UCSD-AML1 (cell line): ENCODE measurements around the gene PTDSS2.
A peak's percentile ranks its signal among the peaks of the same experiment; 100 is the strongest.

ENCODE experiments used
- DNase-seq: peaks from one replicate; lab custom pipeline; 2025; ENCODE audit not compliant: unreplicated experiment; lab: John Stamatoyannopoulos, UW

Gene PTDSS2

DNA sequence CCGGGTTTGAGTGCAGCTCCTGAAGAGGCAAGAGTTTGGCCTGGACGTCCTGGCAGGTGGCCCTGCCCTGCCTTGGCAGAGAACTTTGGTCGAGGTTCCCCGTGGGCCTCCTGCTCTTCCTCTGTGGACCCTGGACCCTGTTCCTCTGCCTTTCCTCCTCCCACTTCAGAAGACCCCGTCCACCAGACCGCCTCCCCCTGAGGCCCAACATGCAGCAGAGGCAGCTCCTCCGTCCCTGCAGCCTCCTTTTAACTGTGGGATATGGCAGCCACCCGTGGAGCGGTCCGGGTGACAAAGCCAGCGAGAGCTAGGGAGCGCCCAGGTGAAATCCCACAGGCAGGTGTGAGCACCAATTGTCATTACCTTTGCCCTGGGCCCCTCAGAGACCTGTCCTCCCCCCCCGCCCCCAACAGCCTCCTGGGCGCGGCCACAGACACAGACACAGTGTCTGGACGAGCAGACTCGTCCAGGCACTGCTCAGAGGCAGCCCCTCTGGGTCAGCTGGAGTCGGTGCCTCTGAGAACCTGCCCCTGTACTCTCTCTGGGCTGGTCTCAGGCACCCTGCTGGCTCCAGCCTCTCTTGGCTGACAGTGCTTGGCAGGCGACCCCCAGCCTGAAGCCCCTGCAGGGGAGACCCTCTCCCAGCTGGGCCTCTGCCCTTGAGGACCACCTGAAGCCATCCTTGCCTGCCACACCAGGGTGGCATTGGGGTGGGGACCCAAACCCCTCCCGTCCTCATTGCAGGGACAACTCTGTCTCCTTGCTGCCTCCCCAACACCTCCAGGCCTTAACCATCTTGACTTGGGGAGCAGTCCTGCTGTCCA, 4.1 kb upstream of the PTDSS2 start:
- no peak for DNase-seq

DNA sequence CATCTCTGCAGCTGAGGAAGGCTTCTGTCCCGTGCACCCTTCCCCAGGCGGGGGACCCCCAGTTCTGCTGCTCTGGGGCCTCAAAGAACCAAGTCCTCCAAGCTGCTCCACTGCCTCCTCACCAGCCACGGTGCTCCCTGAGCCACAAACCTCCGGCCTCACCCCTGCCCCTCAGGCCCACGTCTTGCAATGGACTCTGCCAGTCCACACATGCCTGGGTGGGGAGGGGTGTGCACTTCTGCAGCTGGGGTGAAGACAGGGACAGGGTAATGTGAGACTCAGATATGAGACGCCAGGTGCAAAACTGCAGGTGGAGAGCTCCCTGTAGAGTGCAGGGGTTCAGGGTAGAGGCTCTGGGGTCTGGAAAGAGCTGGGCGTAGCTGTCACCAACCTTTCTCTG, 3.2 kb upstream of the PTDSS2 start:
- no peak for DNase-seq

DNA sequence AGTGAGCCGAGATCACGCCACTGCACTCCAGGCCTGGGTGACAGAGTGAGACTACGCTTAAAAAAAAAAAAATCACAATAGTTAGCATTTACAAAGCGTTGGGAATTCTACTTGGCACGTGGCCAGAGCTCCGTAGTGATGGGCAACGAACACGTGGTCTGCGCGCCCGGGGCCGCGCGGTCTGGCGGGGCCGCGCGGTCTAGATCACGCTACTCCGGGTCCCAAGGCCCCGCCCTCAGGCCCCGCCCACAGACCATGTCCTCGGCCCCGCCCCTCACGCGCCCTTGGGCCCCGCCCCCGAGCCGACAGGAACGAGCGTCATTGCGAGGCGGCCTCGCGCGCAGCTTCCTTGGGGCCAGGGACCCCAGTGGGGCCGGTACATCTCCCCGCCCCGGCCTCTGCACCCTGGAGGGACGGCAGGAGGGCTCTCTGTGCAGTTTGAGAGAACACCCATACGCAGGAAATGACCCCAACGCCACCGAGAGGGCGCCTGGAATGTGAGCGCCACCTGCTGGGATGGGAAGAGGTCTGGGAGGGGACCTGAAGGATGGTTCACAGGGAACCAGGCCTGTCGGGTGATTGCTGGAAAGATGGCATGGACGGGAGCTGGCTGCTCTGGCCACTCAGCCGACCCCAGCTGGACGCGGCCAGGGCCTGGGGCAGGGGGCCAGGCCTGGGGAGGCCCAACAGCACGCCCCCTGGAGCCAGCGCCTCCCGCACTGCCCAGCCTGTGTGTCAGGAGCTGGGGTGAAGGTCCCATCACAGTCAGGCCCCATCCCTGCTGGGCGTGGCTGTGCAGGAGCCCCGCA, 2.0 kb upstream of the PTDSS2 start:
- peak; percentile 95 for DNase-seq

GRCh38 chr11:450809-451451, 851 bp downstream of the PTDSS2 start:
- DNase-seq: peak; percentile 66

GRCh38 chr11:451738-452137, 1.7 kb downstream of the PTDSS2 start:
- DNase-seq: no peak

- DNase-seq: no peak
Measured at GRCh38 chr11:452203-452744, 2.2 kb downstream of the PTDSS2 start.

DNA sequence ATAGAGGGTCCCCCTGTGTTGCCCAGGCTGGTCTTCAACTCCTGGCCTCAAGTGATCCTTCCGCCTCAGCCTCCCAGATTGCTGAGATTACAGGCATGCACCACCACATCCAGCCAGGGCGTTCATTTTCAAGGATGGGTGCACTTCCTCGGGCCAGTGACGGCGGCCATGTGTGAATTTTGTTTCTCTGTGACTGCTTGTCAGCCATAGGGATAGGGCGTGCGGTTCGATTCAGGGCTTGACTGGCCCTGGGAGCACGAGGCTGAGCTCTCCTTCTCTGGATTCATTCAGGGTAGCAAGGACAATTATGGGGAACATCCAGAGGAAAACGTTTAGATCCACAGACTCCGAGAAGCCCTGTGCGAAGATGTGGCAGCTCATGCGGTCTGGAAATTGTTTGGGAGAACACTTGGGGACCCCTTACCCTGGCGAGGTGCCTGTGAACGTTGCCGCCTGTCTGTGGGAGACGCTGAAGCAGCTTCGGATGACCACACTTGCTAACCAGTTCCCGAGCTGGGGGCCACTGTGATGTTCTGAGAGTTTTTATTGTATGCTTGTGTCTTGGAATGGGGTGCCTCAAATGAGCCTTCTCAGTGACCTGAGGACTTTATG, 2.9 kb downstream of the PTDSS2 start:
- no peak for DNase-seq

DNA sequence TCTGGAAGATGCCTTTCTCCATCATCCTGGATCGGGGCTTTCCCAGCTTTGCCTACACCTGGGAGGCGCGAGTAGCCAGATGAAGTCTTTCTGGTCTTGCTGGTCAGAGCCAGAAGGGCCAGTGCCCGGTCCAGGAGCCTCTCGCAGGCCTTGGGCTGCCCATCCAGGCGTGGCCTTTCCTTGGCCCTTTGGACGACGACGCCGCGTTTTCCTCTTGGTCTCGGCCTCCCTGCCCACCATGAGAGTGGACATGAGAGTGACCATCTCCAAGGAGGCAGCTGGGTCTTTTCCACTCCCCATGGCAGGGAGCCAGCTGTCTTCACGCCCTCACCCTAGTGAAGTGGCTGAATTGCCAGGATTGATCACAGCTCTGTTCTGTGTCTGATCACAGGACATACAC, 3.5 kb downstream of the PTDSS2 start:
- no peak for DNase-seq

GRCh38 chr11:454043-454442, 4.0 kb downstream of the PTDSS2 start:
- DNase-seq: no peak

- DNase-seq: no peak
Measured at GRCh38 chr11:454801-455565, 4.9 kb downstream of the PTDSS2 start.

- DNase-seq: no peak
Measured at GRCh38 chr11:455566-456147, 5.6 kb downstream of the PTDSS2 start.

DNA sequence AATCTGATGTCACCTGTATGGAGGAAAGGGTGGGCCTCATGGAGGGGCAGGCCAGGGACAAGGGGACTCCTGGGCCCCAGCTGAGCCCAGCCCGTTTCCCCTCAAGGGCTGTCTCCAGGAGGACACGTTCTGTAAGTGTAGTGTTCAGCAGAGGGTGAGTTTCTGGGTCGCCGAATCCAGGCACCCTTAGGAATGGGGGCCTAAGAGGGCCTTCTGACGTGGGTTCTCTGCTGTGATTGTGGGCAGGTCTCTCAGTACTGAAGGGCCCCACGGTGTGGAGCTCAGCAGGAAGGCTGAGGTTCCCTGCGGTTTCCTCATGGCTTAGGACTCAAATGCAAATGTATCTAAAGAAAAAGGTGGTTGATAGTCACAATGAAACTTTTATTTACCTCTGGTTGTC, 6.5 kb downstream of the PTDSS2 start:
- no peak for DNase-seq

GRCh38 chr11:457111-457760, 7.2 kb downstream of the PTDSS2 start:
- DNase-seq: no peak

DNA sequence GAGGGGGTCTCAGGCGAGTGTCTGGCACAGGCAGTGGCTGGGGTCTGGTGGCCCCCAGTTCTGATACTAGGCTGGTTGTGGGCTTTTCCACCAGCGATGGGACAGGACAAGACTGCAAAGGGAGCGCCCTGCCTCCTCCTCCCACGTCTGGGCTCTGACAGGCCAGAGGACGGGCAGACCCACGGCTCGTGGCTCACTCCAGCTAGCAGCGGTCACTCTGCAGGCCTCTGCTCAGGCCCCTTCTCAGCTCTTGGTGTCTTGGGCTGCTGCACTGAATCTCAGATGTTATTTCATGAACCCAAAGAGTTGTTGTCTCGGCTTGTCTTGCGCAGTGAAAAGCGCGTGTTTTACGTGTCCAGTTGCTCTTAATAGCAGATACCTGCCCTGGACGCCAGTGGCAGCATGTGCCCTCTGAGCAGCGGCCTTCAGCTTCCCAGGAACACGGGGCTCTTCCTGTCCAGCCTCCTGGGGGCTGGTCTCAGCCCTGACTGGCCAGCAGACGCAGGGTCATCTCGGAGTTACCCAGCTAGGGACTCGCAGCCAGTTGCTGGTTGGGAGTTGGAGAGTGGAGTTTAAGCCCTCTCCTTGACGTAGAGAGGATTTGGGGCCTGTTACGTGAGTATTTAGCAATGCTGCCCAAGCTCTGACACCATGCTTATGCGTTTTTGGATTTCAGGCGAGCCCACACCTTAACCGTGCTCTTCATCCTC, 9.6 kb downstream of the PTDSS2 start:
- no peak for DNase-seq

DNA sequence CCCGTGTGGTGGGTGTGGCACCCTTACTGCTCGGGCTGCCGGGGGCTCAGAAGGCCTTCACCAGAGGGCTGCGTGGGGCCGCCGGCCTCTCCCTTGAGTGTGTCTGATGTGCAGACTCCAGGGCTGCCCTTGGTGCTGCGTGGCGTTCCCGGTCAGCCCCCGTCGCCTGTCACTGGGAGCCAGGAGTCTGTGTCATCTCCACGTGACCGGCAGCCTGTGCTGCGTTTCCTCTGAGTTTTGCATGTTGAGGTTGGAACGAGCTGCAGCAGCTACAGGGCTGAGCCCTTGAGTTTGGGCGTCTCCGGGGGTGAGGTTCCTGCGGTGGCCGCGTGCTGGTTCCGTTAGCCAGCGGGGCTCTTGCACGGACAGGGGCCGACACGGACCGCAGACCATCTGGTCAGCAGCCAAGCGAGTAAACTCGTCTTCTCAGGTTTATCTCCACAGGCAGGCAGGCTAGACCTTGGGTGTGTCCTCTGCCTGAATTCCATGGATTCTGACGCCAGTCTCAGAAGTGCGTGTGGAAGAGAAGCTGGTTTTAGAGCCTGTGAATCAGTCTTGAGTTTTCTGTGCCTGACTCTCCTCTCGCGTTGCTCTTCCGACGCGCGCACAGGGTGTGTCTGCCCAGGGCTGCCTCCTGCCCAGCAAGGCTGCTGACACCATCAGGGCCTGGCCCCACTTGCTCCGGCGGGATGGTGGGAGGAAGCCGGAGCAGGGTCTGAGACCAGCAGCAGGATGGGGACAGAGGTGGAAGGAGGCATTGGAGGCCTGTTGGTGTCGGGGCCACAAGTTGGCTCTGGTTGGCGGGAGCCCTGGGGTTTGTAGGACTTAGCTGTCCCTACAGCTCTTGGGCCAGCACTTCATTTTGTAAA, 10.5 kb downstream of the PTDSS2 start:
- DNase-seq: no peak

DNA sequence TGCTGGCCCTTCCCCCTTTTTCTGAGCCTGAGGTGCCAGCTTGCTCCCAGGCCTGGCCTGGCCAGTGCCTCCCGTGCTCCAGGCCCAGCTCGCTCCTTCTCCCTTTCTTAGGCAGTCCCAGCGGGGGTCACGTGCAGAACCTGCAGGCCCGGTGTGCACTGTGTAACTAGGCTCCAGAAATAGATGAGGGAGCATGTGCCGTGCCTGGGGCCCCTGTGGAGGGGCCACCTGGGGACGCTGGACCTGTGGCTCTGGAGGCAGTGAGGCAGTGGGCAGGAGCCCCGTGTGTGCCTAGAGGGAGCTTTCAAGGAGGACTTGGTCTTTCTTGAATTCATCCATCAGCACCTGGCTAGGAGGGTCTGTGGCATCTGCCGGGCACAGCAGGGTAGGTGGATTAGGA, 11.5 kb downstream of the PTDSS2 start:
- DNase-seq: no peak

DNA sequence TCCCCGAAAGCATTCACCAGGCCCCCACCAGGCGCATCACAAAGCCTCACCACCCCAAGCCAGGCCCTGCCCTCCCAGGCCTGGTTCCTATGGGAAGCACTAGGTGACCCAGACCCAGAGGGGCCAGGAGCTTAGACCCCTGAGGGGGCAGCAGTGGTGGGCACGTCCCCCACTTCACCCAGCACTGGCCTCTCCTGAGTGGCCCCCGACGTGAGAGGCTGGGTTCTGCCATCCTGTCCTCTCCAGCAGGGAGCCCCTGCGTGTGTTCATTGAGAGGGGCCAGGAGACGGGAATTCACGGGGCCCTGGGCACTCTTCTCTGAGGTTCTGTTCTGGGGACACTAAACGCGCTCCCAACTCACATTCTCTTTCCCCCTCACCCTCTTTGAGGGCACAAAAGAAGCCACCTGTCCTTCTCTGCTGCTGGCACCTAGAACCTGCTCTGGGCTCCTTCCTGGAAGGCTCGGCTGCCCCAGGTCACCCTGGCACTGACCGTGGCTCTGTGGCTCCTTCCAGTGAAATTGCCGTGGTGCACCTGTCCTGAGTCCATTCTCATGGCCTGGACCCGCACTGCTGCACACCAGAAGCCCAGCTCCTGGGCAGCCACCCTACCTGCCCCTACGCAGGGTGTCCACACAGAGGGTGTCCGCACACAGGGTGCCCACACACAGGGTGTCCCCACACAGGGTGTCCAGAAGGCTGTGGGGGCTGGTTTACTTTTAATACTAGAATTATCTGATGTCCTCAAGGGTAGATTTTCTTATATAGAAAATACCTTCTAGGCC, 12.2 kb downstream of the PTDSS2 start:
- no peak for DNase-seq
